ENCODE data around the gene DUSP15. TPM values are rescaled to one million over a fixed set of nuclear protein-coding genes. Genes with fewer than 3 reads are reported as not detected.

DUSP15 gene
- 0.44 TPM in 1 of 2 replicates, not detected in the other for total RNA-seq

GRCh38 chr20:31869942-31870725 lies at the start of gene DUSP15, which contains the start of gene TTLL9:
TSS of gene DUSP15 (minus strand) at chr20:31870527. CDS start at chr20:31870337, 190 bp downstream.
TSS of gene TTLL9 (plus strand) at chr20:31870634. CDS start at chr20:31871127, 493 bp downstream.

GRCh38 chr20:31845300-31845863 lies 24.9 kb downstream of the DUSP15 start, which contains the start of gene FOXS1:
TSS of gene FOXS1 (minus strand) at chr20:31845604. CDS start at chr20:31845542, 62 bp downstream.

GRCh38 chr20:31819083-31819784 lies 51.1 kb downstream of the DUSP15 start, which contains the start of gene MYLK2:
TSS of gene MYLK2 (plus strand) at chr20:31819356. CDS start at chr20:31819581, 225 bp downstream.

Other genes starting within 250 kb of the DUSP15 start
- not detected in 2 replicates for gene COX4I2, start 232.6 kb downstream of the DUSP15 start, total RNA-seq
- gene BCL2L1, start 147.7 kb downstream of the DUSP15 start, total RNA-seq: 213 and 225 TPM in 2 replicates
- gene TPX2, start 131.2 kb downstream of the DUSP15 start, total RNA-seq: 106 and 111 TPM in 2 replicates
- gene MYLK2, start 51.2 kb downstream of the DUSP15 start, total RNA-seq: 1.4 and 2.7 TPM in 2 replicates
- gene FOXS1, start 24.9 kb downstream of the DUSP15 start, total RNA-seq: not detected in 2 replicates
- not detected in 2 replicates for gene TTLL9, start 107 bp upstream of the DUSP15 start, total RNA-seq
- gene PDRG1, start 81.5 kb upstream of the DUSP15 start, total RNA-seq: 10.6 and 11.4 TPM in 2 replicates
- gene XKR7, start 97.6 kb upstream of the DUSP15 start, total RNA-seq: not detected in 2 replicates
- gene CCM2L, start 139.9 kb upstream of the DUSP15 start, total RNA-seq: 12.3 and 13.9 TPM in 2 replicates
- not detected in 2 replicates for gene HCK, start 181.7 kb upstream of the DUSP15 start, total RNA-seq
- gene TM9SF4, start 239.2 kb upstream of the DUSP15 start, total RNA-seq: 29.7 and 31.0 TPM in 2 replicates

Data from mammary microvascular endothelial cell (primary cell).